Measurements from ENCODE around the gene HS3ST4. TPM values are rescaled to one million over a fixed set of nuclear protein-coding genes. Genes with fewer than 3 reads are reported as not detected.

Gene HS3ST4
- total RNA-seq, 2 donors from 2014 or later, result not detected

- no peak for DNase-seq
- intact Hi-C loops (cut with DNase I, micrococcal nuclease), result no loop called here
- ATAC-seq, result no peak
Observed at GRCh38 chr16:25868706-25869370, 177.1 kb downstream of the HS3ST4 start.

GRCh38 chr16:25872369-25873070, 180.8 kb downstream of the HS3ST4 start:
- ATAC-seq (no peak), DNase-seq (no peak)
- intact Hi-C loops (cut with DNase I, micrococcal nuclease), result no loop called here

GRCh38 chr16:25874196-25874595, 182.4 kb downstream of the HS3ST4 start:
- ATAC-seq (no peak), DNase-seq (no peak)
- intact Hi-C loops (cut with DNase I, micrococcal nuclease), result no loop called here

- intact Hi-C loops (cut with DNase I, micrococcal nuclease), result no loop called here
- ATAC-seq, result no peak
- no peak for DNase-seq
Observed at GRCh38 chr16:25875956-25876598, 184.3 kb downstream of the HS3ST4 start.

- DNase-seq (no peak), ATAC-seq (no peak)
- intact Hi-C loops (cut with DNase I, micrococcal nuclease), result no loop called here
Observed at GRCh38 chr16:25877103-25877502, 185.3 kb downstream of the HS3ST4 start.

- DNase-seq, result no peak
- ATAC-seq, result no peak
- intact Hi-C loops (cut with DNase I, micrococcal nuclease), result no loop called here
Observed at GRCh38 chr16:25886598-25886997, 194.8 kb downstream of the HS3ST4 start.

GRCh38 chr16:25888868-25889267, 197.1 kb downstream of the HS3ST4 start:
- no peak for ATAC-seq
- no peak for DNase-seq
- intact Hi-C loops (cut with DNase I, micrococcal nuclease), result no loop called here

GRCh38 chr16:25893332-25893731, 201.6 kb downstream of the HS3ST4 start:
- intact Hi-C loops (cut with DNase I, micrococcal nuclease), result no loop called here
- no peak for ATAC-seq
- no peak for DNase-seq

- ATAC-seq (no peak), DNase-seq (no peak)
- intact Hi-C loops (cut with DNase I, micrococcal nuclease), result no loop called here
Observed at GRCh38 chr16:25894093-25894492, 202.3 kb downstream of the HS3ST4 start.

GRCh38 chr16:25895380-25895779, 203.6 kb downstream of the HS3ST4 start:
- intact Hi-C loops (cut with DNase I, micrococcal nuclease), result no loop called here
- no peak for ATAC-seq

GRCh38 chr16:25896411-25896810, 204.7 kb downstream of the HS3ST4 start:
- DNase-seq, result no peak
- intact Hi-C loops (cut with DNase I, micrococcal nuclease), result no loop called here
- ATAC-seq, result no peak

More at GRCh38 chr16:25895380-25895779, 203.6 kb downstream of the HS3ST4 start:
- no peak for DNase-seq

- ATAC-seq, result no peak
- DNase-seq, result no peak
- intact Hi-C loops (cut with DNase I, micrococcal nuclease), result no loop called here
Observed at GRCh38 chr16:25897702-25898101, 205.9 kb downstream of the HS3ST4 start.

GRCh38 chr16:25905810-25906209, 214.1 kb downstream of the HS3ST4 start:
- no peak for DNase-seq
- intact Hi-C loops (cut with DNase I, micrococcal nuclease), result no loop called here
- no peak for ATAC-seq

- ATAC-seq (no peak), DNase-seq (no peak)
- intact Hi-C loops (cut with DNase I, micrococcal nuclease), result no loop called here
Observed at GRCh38 chr16:25910971-25911370, 219.2 kb downstream of the HS3ST4 start.

GRCh38 chr16:25912321-25912720, 220.6 kb downstream of the HS3ST4 start:
- no peak for DNase-seq
- intact Hi-C loops (cut with DNase I, micrococcal nuclease), result no loop called here
- ATAC-seq, result no peak

GRCh38 chr16:25914357-25914962, 222.7 kb downstream of the HS3ST4 start:
- ATAC-seq, result no peak
- DNase-seq, result no peak
- intact Hi-C loops (cut with DNase I, micrococcal nuclease), result no loop called here

- intact Hi-C loops (cut with DNase I, micrococcal nuclease), result no loop called here
- ATAC-seq (no peak), DNase-seq (no peak)
Observed at GRCh38 chr16:25916037-25916436, 224.3 kb downstream of the HS3ST4 start.

GRCh38 chr16:25922438-25922837, 230.7 kb downstream of the HS3ST4 start:
- DNase-seq, result no peak
- intact Hi-C loops (cut with DNase I, micrococcal nuclease), result no loop called here
- no peak for ATAC-seq

- DNase-seq (no peak), ATAC-seq (no peak)
- intact Hi-C loops (cut with DNase I, micrococcal nuclease), result no loop called here
Observed at GRCh38 chr16:25925421-25925820, 233.7 kb downstream of the HS3ST4 start.
